AG10803 (cell line): ENCODE results near the gene SMYD4.
"Not testable (repeated sequence)": the region's sequence is repeated elsewhere in the genome, so short reads cannot be mapped to it uniquely, and the experiment has no call there.

Experiments
- DNase-seq: peaks from one replicate; pipeline ENCODE4 v3.0.0; 2010; ENCODE audit warnings: low read depth
- H3K4me3 ChIP-seq: 2 replicates; pipeline ENCODE4 v1.5.1; 2011; ENCODE audit warnings: mild to moderate bottlenecking, low read length, control low read depth
- TF ChIP-seq, protein P1 (sequence below): conservative IDR thresholded peaks from 2 replicates; pipeline ENCODE4 v1.5.1; 2011; ENCODE audit warnings: mild to moderate bottlenecking, low read length, control low read depth, inconsistent platforms

The SMYD4 gene

DNA sequence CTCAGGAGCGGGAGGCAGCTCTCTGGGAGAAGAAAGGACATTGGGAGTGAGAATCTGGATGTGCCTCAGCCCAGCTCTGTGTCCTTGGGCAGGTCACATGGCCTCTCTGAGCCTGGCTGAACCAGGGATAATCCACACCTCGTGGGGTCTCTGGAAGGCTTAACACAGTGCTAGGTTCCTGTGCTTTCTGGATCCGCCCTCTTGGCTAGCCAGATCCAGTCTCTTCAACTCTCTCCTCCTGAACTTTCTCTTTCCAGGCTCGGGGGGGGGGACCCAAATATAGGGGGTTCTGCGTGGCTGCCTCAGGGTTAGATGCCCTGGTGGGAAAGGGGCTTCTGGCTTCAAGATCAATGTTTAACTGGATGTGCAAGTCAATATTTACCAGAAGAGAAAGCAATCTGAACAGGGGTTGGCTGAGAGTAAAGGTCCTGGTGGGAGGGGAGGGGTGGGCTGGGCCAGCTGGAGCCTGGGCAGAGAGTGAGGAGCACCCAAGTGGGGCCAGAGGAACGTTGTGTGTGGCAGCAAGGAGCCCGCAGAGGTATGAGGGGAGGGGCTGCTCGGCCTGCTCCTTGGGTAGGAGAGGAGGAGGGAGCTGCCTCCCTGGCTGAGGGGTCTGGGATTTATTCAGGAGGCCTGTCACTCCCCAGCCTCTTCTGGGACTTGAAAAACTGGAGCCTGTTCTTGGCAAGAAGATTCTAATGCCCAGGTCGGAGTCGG, 87.2 kb downstream of the SMYD4 start, which contains the start of gene SERPINF2:
Gene SERPINF2 (plus strand): TSS at position 501 of the 717 bp plus-strand sequence. CDS start 2,125 bp downstream, outside the sequence.
- TF ChIP-seq, protein P1, sequence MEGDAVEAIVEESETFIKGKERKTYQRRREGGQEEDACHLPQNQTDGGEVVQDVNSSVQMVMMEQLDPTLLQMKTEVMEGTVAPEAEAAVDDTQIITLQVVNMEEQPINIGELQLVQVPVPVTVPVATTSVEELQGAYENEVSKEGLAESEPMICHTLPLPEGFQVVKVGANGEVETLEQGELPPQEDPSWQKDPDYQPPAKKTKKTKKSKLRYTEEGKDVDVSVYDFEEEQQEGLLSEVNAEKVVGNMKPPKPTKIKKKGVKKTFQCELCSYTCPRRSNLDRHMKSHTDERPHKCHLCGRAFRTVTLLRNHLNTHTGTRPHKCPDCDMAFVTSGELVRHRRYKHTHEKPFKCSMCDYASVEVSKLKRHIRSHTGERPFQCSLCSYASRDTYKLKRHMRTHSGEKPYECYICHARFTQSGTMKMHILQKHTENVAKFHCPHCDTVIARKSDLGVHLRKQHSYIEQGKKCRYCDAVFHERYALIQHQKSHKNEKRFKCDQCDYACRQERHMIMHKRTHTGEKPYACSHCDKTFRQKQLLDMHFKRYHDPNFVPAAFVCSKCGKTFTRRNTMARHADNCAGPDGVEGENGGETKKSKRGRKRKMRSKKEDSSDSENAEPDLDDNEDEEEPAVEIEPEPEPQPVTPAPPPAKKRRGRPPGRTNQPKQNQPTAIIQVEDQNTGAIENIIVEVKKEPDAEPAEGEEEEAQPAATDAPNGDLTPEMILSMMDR: no peak
- no peak within 1 kb of the TSS for H3K4me3 ChIP-seq
- DNase-seq: no peak

DNA sequence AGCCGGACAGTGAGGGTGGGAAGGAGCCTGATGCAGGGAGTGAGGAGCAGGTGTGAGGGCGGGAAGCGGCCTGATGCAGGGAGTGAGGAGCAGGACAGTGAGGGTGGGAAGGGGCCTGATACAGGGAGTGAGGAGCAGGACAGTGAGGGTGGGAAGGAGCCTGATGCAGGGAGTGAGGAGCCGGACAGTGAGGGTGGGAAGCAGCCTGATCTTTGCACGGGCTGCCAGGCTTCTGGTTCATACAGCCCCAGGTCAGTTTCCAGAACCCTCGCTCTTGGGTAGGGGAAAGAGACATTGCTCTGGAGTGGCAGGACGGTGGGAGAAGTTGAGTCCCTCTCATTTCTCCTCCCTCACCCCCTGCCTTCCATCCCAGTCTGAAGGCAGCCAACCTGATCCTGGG, 87.8 kb downstream of the SMYD4 start:
- not testable (repeated sequence) for DNase-seq, H3K4me3 ChIP-seq

DNA sequence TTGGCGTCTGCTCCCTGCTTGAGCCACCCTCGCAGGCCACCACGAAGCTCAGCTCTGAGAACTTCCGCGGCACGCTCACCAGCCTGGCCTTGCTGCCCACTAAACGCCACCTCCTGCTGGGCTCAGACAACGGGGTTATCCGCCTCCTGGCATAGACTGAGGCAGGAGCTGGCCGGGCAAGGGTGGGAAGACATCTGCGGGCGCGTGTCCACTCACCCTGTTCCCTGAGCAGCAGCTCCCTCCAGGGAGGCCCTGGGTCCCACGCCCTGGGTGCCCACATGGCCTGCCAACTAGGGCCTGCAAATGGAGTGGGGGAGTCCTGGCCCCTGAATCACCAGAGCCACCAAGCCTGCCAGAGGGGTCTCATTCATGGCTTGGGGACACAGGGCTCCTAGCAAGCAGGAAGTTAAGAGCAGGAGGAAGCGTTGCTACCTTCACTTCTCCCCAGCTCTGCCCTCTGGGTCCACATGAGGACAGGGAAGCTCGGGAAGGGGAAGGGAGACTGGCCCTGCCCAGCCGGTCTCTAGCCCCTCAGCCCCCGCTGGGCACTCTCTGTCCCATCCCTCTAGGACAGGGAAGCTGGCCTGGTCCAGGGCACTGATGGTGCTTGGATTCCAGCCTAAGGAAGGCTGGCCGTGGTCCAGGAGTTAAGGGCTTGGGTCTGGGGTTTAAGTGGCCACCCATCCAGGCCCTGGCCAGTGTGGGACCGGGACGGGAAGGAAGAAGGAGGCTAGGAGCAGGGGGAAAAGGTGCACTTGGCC, 92.0 kb downstream of the SMYD4 start:
- no peak for DNase-seq
- TF ChIP-seq, protein P1: no peak
- no peak overlapping the region for H3K4me3 ChIP-seq

DNA sequence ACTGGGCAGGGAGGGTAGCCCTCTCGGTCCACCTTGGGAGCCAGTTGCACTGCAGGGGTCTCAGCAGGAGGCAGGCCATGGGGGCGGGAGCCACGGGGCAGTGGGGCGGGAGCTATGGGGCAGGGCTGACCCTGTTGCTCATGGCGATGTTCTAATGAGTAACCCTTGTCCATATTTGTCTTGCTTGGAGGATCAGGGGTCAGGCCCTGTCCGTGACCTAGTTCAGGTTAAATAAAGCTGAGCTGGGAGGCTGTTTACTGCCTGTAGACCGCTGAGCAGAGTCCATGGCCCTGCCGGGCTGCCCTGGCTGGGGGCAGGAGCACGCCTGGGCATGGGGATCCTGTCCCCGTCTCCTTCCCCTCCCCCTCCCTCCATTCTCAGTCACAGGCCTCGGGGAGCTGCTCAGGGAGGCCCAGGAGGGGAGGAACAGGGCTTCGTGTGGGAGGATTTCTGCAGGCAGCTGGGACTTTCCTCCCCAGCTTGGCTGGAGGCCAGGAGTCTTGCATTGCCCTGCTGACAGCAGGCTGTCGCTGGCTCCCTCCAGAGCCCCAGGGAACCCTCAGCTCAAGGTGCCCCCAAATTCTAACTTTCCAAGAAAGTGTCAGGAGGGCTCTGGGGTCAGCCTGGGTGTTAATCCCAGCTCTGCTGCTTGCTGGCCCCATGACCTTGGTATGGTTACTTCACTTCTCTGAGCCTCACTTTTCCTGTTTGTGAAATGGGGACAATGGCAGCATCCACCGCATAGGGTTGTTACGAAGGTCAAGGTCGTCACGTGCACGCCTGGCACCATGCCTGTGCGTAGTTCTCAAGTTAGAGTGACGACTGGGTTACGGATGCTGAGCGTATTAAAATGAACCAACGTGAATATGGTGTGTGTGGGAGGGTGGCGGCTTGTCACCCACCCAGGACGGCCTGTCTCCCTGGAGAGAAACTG, 93.1 kb downstream of the SMYD4 start:
- peak; percentile 60 for DNase-seq
- no peak overlapping the region for H3K4me3 ChIP-seq
- TF ChIP-seq, protein P1: no peak

DNA sequence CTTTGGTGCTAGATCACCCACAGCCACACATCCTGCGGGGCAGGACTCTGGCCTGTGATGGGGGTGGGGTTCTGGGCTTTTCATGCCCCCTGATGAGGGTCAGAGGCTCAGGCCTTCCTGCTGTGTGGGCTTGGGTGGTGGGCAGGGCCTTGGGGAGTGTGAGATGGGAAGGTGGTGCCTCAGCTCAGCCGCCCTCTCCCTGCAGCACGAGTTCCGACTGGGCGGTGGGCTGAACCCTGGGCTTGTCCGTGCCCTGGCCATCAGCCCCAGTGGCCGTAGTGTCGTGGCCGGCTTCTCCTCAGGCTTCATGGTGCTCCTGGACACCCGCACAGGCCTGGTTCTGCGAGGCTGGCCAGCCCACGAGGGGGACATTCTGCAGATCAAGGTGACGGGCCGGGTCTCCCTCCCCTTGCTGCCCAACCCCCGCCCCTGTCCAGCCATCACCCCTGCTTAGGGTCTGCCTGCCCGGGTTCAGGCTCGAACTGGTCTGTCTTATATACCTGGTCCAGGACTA, 93.8 kb downstream of the SMYD4 start:
- DNase-seq: no peak
- TF ChIP-seq, protein P1: no peak

DNA sequence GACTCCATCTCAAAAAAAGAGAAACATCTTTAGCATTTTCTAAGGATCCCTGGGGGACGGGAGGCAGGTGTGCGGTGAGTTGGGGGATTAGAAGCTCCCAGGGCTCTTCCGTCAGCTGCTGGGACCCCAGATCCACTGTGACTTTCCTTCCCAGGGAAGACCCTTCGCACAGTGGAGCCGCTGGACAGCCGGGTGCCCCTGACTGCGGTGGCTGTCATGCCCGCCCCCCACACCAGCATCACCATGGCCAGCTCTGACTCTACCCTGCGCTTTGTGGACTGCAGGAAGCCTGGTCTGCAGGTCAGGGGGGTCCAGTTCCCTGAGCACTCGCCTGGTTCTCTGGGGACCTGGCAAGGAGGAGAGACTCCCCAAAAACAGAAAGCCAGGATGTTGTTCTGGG, 94.3 kb downstream of the SMYD4 start:
- DNase-seq: no peak
- no peak overlapping the region for H3K4me3 ChIP-seq
- TF ChIP-seq, protein P1: no peak

More for the DNA sequence above, 93.8 kb downstream of the SMYD4 start:
- H3K4me3 ChIP-seq: no peak overlapping the region

DNA sequence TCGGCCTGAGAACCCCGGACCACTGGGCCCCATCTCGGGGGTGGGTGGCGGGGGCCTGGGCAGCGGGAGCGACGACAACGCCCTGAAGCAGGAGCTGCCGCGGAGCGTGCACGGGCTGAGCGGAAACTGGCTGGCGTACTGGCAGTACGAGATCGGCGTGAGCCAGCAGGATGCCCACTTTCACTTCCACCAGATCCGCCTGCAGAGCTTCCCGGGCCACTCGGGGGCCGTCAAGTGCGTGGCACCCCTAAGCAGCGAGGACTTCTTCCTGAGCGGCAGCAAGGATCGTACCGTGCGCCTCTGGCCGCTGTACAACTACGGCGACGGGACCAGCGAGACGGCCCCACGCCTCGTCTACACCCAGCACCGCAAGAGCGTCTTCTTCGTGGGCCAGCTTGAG, 95.9 kb downstream of the SMYD4 start:
- H3K4me3 ChIP-seq: no peak overlapping the region
- TF ChIP-seq, protein P1: no peak
- no peak for DNase-seq
